ENCODE results near the gene COQ4. TPM values are rescaled to one million over a fixed set of nuclear protein-coding genes. Genes with fewer than 3 reads are reported as not detected.

The COQ4 gene
- total RNA-seq, 1 donor from 2014 or later: 31.4 TPM

DNA sequence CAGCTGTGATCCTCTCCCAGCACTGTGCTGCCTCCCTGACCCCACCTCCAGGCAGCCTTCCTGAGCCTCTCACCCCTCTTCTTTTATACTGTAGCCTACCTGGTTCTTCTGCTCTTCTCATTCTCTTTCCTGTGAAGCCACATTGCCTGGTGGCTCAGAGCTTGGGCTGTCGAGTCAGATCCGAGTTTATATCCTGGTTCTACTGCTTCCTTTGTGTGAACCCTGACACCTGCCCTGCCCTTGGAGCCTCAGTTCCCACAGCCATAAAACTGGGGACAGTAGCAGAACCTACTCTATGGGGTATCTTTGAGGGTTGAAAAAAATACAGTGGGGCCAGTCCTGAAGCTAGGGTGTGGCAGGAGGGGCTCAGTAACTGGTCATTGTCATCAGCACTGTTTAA lies 26.5 kb downstream of the COQ4 start:
- Mint-ChIP-seq H3K9me3 (ENCODE audit: unreplicated experiment) (no peaks in the 10 kb centered on the region), H3K27me3 (ENCODE audit: low read depth, unreplicated experiment) (no peaks in the 10 kb centered on the region), H3K36me3 (ENCODE audit: low read depth, unreplicated experiment) (peaks cover 15% of the 10 kb centered on the region), H3K4me1 (ENCODE audit: low read depth, unreplicated experiment) (no peaks in the 10 kb centered on the region), H3K27ac (ENCODE audit: unreplicated experiment) (no peak overlapping the region), H3K4me3 (ENCODE audit: unreplicated experiment) (no peak overlapping the region)
- Histone ChIP-seq H3K27ac (ENCODE audit: low read depth, low read length) (no peak overlapping the region), H3K79me2 (ENCODE audit: insufficient read depth, low read length) (no peaks in the 10 kb centered on the region), H3K9me3 (ENCODE audit: insufficient read depth, low read depth, low read length) (no peaks in the 10 kb centered on the region), H3K27me3 (ENCODE audit: insufficient read depth, low read length) (no peaks in the 10 kb centered on the region), H3K4me1 (ENCODE audit: insufficient read depth, low read length) (no peaks in the 10 kb centered on the region), H3K36me3 (ENCODE audit: insufficient read depth, low read length) (peaks cover 21% of the 10 kb centered on the region), H3K4me3 (ENCODE audit: insufficient read depth, low read depth, low read length) (no peak overlapping the region), H4K20me1 (ENCODE audit: insufficient read depth, low read length) (no peaks in the 10 kb centered on the region), H3K4me2 (ENCODE audit: low read length) (no peak overlapping the region), H3K9ac (ENCODE audit: low read length) (no peak overlapping the region), H2AFZ (ENCODE audit: low read depth, low read length) (no peak overlapping the region)
- DNase-seq (ENCODE audit: low read depth) (no peak), FAIRE-seq (no peak)
- TF ChIP-seq EZH2 (IDR thresholded peaks at IDR 0.05; ENCODE audit: insufficient read depth, low read length): no peak
- TF ChIP-seq, protein P1, sequence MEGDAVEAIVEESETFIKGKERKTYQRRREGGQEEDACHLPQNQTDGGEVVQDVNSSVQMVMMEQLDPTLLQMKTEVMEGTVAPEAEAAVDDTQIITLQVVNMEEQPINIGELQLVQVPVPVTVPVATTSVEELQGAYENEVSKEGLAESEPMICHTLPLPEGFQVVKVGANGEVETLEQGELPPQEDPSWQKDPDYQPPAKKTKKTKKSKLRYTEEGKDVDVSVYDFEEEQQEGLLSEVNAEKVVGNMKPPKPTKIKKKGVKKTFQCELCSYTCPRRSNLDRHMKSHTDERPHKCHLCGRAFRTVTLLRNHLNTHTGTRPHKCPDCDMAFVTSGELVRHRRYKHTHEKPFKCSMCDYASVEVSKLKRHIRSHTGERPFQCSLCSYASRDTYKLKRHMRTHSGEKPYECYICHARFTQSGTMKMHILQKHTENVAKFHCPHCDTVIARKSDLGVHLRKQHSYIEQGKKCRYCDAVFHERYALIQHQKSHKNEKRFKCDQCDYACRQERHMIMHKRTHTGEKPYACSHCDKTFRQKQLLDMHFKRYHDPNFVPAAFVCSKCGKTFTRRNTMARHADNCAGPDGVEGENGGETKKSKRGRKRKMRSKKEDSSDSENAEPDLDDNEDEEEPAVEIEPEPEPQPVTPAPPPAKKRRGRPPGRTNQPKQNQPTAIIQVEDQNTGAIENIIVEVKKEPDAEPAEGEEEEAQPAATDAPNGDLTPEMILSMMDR (IDR thresholded peaks at IDR 0.05; ENCODE audit: insufficient read depth, low read depth, low read length): no peak

DNA sequence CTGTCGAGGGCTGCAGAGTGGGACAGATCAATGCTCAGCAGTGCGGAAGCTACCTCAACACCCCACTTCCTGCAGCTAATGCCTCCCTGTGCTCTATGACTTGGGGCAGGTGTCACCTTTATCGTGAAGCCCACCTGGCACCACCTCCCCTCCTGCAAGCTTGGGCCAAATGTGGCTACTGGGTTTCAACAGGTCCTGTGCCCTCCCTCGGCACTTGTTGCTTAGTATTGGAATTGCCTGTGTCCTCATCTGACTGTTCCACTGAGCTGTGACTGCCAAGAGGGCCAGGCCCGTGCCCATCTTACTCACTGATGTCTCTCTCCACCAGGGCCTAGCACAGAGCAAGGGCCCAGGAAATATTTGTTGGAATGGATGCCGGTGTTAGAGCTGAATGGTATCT lies 27.1 kb downstream of the COQ4 start:
- Histone ChIP-seq H3K4me1 (ENCODE audit: insufficient read depth, low read length) (no peaks in the 10 kb centered on the region), H4K20me1 (ENCODE audit: insufficient read depth, low read length) (no peaks in the 10 kb centered on the region), H3K27me3 (ENCODE audit: insufficient read depth, low read length) (no peaks in the 10 kb centered on the region), H3K27ac (ENCODE audit: low read depth, low read length) (no peak overlapping the region), H3K9ac (ENCODE audit: low read length) (no peak overlapping the region), H3K4me2 (ENCODE audit: low read length) (no peak overlapping the region), H3K9me3 (ENCODE audit: insufficient read depth, low read depth, low read length) (no peaks in the 10 kb centered on the region), H3K79me2 (ENCODE audit: insufficient read depth, low read length) (no peaks in the 10 kb centered on the region), H3K4me3 (ENCODE audit: insufficient read depth, low read depth, low read length) (no peak overlapping the region), H2AFZ (ENCODE audit: low read depth, low read length) (no peak overlapping the region), H3K36me3 (ENCODE audit: insufficient read depth, low read length) (peaks cover 18% of the 10 kb centered on the region)
- H3K4me1 Mint-ChIP-seq (ENCODE audit: low read depth, unreplicated experiment): no peaks in the 10 kb centered on the region
- H3K9me3 Mint-ChIP-seq (ENCODE audit: unreplicated experiment): no peaks in the 10 kb centered on the region
- no peak overlapping the region for H3K27ac Mint-ChIP-seq (ENCODE audit: unreplicated experiment)
- TF ChIP-seq, protein P1 (IDR thresholded peaks at IDR 0.05; ENCODE audit: insufficient read depth, low read depth, low read length): no peak
- TF ChIP-seq EZH2 (IDR thresholded peaks at IDR 0.05; ENCODE audit: insufficient read depth, low read length): no peak
- FAIRE-seq: no peak
- H3K4me3 Mint-ChIP-seq (ENCODE audit: unreplicated experiment): no peak overlapping the region
- H3K27me3 Mint-ChIP-seq (ENCODE audit: low read depth, unreplicated experiment): no peaks in the 10 kb centered on the region
- DNase-seq (ENCODE audit: low read depth): no peak
- H3K36me3 Mint-ChIP-seq (ENCODE audit: low read depth, unreplicated experiment): peaks cover 18% of the 10 kb centered on the region

DNA sequence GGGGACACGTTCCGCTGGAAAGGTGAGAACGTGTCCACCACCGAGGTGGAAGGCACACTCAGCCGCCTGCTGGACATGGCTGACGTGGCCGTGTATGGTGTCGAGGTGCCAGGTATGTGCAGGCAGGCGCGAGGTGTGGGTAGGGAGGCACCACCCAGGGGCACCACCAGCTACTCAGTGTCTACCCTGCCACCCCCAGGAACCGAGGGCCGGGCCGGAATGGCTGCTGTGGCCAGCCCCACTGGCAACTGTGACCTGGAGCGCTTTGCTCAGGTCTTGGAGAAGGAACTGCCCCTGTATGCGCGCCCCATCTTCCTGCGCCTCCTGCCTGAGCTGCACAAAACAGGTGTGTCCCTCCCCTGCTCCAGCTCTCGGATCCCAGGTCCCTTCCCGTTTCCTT lies 32.8 kb downstream of the COQ4 start:
- no peak overlapping the region for H3K4me2 ChIP-seq (ENCODE audit: low read length)
- no peaks in the 10 kb centered on the region for H3K27me3 ChIP-seq (ENCODE audit: insufficient read depth, low read length)
- no peak for DNase-seq (ENCODE audit: low read depth)
- peaks cover 19% of the 10 kb centered on the region for H3K36me3 Mint-ChIP-seq (ENCODE audit: low read depth, unreplicated experiment)
- no peak overlapping the region for H2AFZ ChIP-seq (ENCODE audit: low read depth, low read length)
- no peaks in the 10 kb centered on the region for H3K9me3 Mint-ChIP-seq (ENCODE audit: unreplicated experiment)
- H3K27me3 Mint-ChIP-seq (ENCODE audit: low read depth, unreplicated experiment): no peaks in the 10 kb centered on the region
- TF ChIP-seq, protein P1 (IDR thresholded peaks at IDR 0.05; ENCODE audit: insufficient read depth, low read depth, low read length): no peak
- TF ChIP-seq EZH2 (IDR thresholded peaks at IDR 0.05; ENCODE audit: insufficient read depth, low read length): no peak
- no peaks in the 10 kb centered on the region for H3K4me1 ChIP-seq (ENCODE audit: insufficient read depth, low read length)
- H3K4me3 Mint-ChIP-seq (ENCODE audit: unreplicated experiment): no peak overlapping the region
- H3K9me3 ChIP-seq (ENCODE audit: insufficient read depth, low read depth, low read length): no peaks in the 10 kb centered on the region
- H3K36me3 ChIP-seq (ENCODE audit: insufficient read depth, low read length): no peaks in the 10 kb centered on the region
- no peak overlapping the region for H3K27ac Mint-ChIP-seq (ENCODE audit: unreplicated experiment)
- H3K79me2 ChIP-seq (ENCODE audit: insufficient read depth, low read length): no peaks in the 10 kb centered on the region
- FAIRE-seq: no peak
- H4K20me1 ChIP-seq (ENCODE audit: insufficient read depth, low read length): no peaks in the 10 kb centered on the region
- H3K27ac ChIP-seq (ENCODE audit: low read depth, low read length): no peak overlapping the region
- no peaks in the 10 kb centered on the region for H3K4me1 Mint-ChIP-seq (ENCODE audit: low read depth, unreplicated experiment)
- no peak overlapping the region for H3K9ac ChIP-seq (ENCODE audit: low read length)
- no peak overlapping the region for H3K4me3 ChIP-seq (ENCODE audit: insufficient read depth, low read depth, low read length)
